Skin of body (tissue), 2 donors: ENCODE results near the gene ZNF280B. TPM values are rescaled to one million over a fixed set of nuclear protein-coding genes. Genes with fewer than 3 reads are reported as not detected.
"Not testable (repeated sequence)": the region's sequence is repeated elsewhere in the genome, so short reads cannot be mapped to it uniquely, and the experiment has no call there.

Source experiments
- DNase-seq: peaks from one replicate; lab custom pipeline; 2025; lab: John Stamatoyannopoulos, UW
- total RNA-seq: library from RNA; depleted of rRNA; stranded (reverse); fragments of >200 nt; gene quantifications from one replicate; pipeline ENCODE4 v1.2.3, GENCODE V29; 2014

ZNF280B gene
- total RNA-seq, 1 donor from 2014 or later: 0.59 TPM

GRCh38 chr22:22507743-22508273 lies 734 bp downstream of the ZNF280B start:
- DNase-seq: no peak

GRCh38 chr22:22506736-22507135 lies 1.8 kb downstream of the ZNF280B start:
- DNase-seq: no peak

GRCh38 chr22:22498267-22498666 lies 10.3 kb downstream of the ZNF280B start:
- no peak for DNase-seq

- DNase-seq: not testable (repeated sequence)
Measured at GRCh38 chr22:22491589-22491988, 17.0 kb downstream of the ZNF280B start.

GRCh38 chr22:22488736-22489135 lies 19.8 kb downstream of the ZNF280B start:
- no peak for DNase-seq

GRCh38 chr22:22487869-22488597 lies 20.5 kb downstream of the ZNF280B start:
- DNase-seq: no peak

GRCh38 chr22:22487059-22487458 lies 21.5 kb downstream of the ZNF280B start:
- no peak for DNase-seq

GRCh38 chr22:22486132-22486899 lies 22.2 kb downstream of the ZNF280B start:
- DNase-seq: no peak

GRCh38 chr22:22485524-22485923 lies 23.0 kb downstream of the ZNF280B start:
- no peak for DNase-seq

- no peak for DNase-seq
Measured at GRCh38 chr22:22484023-22484422, 24.5 kb downstream of the ZNF280B start.

- DNase-seq: no peak
Measured at GRCh38 chr22:22480940-22481339, 27.6 kb downstream of the ZNF280B start.

GRCh38 chr22:22479999-22480532 lies 28.5 kb downstream of the ZNF280B start:
- no peak for DNase-seq

- DNase-seq: no peak
Measured at GRCh38 chr22:22479116-22479515, 29.4 kb downstream of the ZNF280B start.

- DNase-seq: peak; percentile 0
Measured at GRCh38 chr22:22478470-22478869, 30.1 kb downstream of the ZNF280B start.

GRCh38 chr22:22474733-22475132 lies 33.8 kb downstream of the ZNF280B start:
- no peak for DNase-seq

- not testable (repeated sequence) for DNase-seq
Measured at GRCh38 chr22:22471104-22471503, 37.4 kb downstream of the ZNF280B start.

GRCh38 chr22:22469527-22469926 lies 39.0 kb downstream of the ZNF280B start:
- DNase-seq: no peak

- DNase-seq: not testable (repeated sequence)
Measured at GRCh38 chr22:22468794-22469469, 39.6 kb downstream of the ZNF280B start.

GRCh38 chr22:22467112-22467511 lies 41.4 kb downstream of the ZNF280B start:
- no peak for DNase-seq

- DNase-seq: no peak
Measured at GRCh38 chr22:22465782-22466181, 42.8 kb downstream of the ZNF280B start.

GRCh38 chr22:22465094-22465602 lies 43.4 kb downstream of the ZNF280B start:
- no peak for DNase-seq
